EL (cell line): Measurements from ENCODE around the gene CLINT1.
A peak's percentile ranks its signal among the peaks of the same experiment; 100 is the strongest.
"Not testable (repeated sequence)": the region's sequence is repeated elsewhere in the genome, so short reads cannot be mapped to it uniquely, and the experiment has no call there.

Source experiments
- DNase-seq: peaks from one replicate; pipeline ENCODE4 v3.0.0-alpha.2; 2016

The CLINT1 gene

GRCh38 chr5:157862183-157862851 is 3.4 kb upstream of the CLINT1 start:
- DNase-seq, result no peak

DNA sequence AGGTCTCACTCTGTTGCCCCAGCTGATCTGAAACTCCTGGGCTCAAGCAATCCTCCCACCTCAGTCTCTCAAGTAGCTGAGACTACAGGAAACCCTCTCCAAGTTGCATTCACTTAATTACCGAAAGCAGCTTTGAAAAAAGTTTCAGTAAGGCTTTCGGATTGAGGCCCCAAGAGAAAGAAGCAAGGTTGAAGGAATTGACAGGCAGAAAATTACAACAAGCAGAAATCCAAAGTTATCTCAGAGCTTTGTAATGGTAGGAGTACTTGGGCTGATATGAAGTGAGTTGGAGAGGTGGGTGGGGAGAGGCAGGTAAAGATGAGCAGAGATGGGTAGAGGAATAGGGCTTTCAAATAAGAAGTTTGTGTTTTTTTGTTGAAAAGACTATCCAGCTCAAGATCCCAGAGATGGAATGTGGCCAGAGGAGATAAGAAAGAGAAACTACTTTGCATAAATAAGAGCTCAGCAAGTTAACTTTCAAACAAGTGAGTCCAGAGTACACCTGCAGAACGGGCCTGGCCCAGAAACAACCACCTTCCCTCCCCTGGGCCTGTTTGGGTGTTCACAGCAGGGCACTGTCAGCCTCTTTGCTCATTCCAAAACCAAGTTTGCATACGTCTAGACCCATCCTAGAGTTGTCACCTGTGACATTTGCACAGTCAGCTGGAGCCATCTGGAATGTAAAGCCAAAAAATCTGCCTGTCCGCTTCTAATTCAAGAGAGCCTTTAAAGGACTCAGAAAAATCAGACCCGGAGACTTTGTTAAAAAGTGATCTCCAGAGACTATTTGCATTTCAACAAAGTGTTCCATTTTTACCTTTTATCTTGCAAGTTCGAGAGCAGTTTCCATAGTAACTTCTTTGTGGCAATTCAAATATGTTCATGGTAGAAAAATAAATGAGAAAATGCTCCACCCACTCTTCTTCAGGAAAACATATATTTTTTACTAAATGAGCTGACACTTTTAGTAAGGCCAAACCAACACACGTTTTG is 2.2 kb upstream of the CLINT1 start:
- no peak for DNase-seq

GRCh38 chr5:157859227-157859575 is 256 bp upstream of the CLINT1 start:
- no peak for DNase-seq

- peak; percentile 25 for DNase-seq
Observed at GRCh38 chr5:157857816-157858526, 974 bp downstream of the CLINT1 start.

DNA sequence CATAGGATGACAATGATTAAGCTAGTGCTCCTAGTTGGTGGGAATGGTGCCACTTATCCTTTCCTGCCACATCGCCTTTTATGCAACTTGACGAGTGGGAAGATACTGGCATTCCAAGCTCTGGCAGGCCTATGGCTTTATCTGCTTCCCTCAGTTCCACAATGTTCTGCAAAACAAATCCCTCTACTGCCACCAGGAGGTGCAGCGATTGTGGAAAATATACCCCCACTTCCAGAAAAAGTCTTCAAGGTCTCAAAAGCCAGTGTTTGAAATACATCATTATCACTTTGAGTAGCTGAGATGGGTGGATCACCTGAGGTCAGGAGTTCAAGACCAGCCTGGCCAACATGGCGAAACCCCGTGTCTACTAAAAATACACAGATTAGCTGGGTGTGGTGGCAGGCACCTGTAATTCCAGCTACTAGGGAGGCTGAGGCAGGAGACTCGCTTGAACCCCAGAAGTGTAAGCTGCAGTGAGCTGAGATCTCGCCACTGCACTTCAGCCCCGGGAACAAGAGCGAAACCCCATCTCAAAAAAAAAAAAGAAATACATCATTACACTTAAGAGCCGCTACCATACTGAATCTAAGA is 3.4 kb downstream of the CLINT1 start:
- peak; percentile 57 for DNase-seq

- not testable (repeated sequence) for DNase-seq
Observed at GRCh38 chr5:157853365-157853764, 5.6 kb downstream of the CLINT1 start.

GRCh38 chr5:157845914-157846598 is 12.9 kb downstream of the CLINT1 start:
- DNase-seq, result no peak

- DNase-seq, result no peak
Observed at GRCh38 chr5:157842787-157843186, 16.2 kb downstream of the CLINT1 start.

DNA sequence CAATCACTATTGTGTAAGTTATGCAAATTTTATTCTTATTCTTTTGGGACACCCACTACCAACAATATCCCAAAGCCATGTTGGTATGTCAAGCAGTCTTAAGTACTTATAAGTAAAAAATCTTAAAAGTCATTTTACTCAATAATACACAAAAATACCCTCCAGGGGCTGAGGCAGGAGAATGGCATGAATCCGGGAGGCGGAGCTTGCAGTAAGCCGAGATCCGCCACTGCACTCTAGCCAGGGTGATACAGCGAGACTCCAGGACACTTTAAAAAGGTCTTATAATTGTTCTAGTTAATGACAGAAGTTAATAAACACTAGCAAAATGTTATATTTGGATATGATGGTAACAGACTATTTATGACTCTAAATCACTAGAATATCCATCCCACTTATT is 16.8 kb downstream of the CLINT1 start:
- DNase-seq, result peak; percentile 28

DNA sequence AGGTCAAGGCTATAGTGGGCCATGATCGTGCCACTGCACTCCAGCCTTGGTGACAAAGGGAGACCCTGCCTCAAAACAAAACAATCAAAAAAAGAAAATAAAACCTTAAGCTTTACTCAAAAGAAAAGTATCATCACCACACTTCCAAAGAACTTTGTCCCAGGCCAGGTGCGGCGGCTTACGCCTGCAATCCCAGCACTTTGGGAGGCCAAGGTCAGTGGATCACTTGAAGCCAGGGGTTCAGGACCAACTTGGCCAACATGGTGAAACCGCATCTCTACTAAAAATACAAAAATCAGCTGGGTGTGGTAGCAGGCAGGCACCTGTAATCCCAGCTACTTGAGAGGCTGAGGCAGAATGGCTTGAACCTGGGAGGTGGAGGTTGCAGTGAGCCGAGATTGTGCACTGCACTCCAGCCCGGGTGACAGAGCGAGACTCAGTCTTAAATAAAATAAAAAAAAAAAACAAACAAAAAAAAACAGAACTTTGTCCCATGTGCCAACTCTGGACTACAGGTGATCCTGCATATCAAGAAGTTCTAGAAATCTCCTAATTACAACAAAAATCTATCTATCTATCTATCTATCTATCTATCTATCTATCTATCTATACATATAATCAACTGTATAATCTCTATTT is 19.7 kb downstream of the CLINT1 start:
- DNase-seq, result no peak

GRCh38 chr5:157836121-157836753 is 22.7 kb downstream of the CLINT1 start:
- no peak for DNase-seq

DNA sequence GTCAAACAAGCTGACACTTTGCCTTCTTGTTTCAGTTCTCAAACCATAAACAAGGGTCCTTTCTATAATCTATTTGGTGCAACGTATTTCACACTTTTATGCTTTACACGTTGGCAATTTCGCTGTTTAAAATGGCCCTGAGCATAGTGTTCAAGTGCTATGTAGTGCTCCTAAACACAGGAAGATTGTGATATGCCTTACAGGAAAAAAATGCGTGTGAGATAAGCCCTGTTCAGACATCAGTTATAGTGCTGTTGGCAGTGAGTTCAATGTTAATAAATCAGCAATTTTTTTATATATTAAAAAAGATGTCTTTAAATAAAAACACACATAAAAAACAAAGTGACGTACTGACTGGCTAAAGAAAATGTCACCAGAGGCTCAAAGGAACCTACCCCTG is 23.9 kb downstream of the CLINT1 start:
- DNase-seq, result no peak

DNA sequence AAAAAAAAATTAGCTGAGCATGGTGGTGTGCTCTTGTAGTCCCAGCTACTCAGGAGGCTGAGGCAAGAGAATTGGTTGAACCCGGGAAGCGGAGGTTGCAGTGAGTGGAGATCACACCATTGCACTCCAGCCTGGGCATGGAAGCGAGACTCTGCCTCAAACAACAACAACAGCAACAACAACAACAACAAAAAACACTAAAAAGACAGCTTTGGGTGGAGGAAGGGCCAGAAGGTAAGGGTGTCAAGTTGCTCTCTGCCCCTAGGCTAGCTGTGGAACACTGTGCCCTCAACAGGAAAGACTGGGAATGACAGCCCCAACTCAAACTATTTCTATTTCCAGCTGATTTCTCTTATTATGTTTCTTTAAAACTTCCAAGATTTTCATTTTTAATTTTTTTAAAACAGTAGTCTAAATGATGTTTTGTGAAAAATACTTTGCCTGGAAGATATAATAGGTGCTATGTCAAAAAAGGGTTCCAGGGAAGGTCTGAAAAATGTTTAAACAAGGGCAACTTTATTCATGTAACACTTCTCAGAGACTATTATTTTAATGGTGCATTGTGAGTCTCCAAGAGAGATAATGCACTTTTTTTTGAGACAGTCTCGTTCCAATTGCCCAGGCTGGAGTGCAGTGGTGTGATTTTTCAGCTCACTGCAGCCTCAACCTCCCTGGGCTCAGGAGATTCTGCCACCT is 29.9 kb downstream of the CLINT1 start:
- DNase-seq, result peak; percentile 19

- DNase-seq, result no peak
Observed at GRCh38 chr5:157828105-157828943, 30.6 kb downstream of the CLINT1 start.

GRCh38 chr5:157827423-157827822 is 31.5 kb downstream of the CLINT1 start:
- DNase-seq, result peak; percentile 39

DNA sequence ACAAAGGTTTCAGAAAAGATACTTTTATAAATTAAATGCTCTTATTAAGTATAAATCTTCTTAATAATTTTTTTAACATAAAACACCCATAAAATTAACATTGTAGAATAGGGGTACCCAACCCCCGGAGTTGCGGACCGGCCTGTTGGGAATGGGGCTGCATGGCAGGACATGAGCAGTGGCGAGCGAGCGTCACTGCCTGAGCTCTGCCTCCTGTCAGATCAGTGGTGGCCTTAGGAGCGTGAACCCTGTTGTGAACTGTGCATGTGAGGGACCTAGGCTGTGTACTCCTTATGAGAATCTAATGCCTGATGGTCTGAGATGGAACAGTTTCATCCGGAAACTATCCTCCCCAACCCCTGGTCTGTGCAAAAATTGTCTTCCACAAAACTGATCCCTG is 35.3 kb downstream of the CLINT1 start:
- DNase-seq, result no peak

- peak; percentile 11 for DNase-seq
Observed at GRCh38 chr5:157821822-157822622, 36.9 kb downstream of the CLINT1 start.

DNA sequence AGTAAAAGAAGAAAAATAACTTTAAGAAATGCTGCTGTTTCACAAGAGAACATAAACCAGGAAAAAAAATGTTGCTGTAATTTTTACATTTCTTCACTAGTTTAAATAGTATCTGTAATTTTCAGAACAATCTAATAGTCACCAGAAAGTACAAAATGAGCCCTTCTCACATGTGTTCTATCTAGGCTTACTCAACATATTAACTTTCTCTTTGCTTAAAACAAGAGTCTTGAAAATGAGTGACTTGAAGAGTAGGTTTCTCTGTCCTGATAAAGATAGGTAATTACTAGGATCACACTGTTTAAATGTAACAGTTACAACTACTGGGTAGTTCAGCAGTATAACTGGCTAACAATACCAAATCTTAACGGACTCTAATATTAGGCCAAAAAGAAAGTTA is 37.5 kb downstream of the CLINT1 start:
- DNase-seq, result no peak
